Activated CD8-positive, alpha-beta memory T cell treated with anti-CD3 and anti-CD28 coated beads, Interleukin-2, amount 50 U/mL, for 4 hours (primary cell): ENCODE measurements around the gene TTC28.
"Not testable (repeated sequence)": the region's sequence is repeated elsewhere in the genome, so short reads cannot be mapped to it uniquely, and the experiment has no call there.

Source experiments
- DNase-seq: peaks from one replicate; pipeline ENCODE4 v3.0.0-alpha.2; 2020

The TTC28 gene

GRCh38 chr22:28553108-28553866, 126.4 kb downstream of the TTC28 start:
- DNase-seq = not testable (repeated sequence)

DNA sequence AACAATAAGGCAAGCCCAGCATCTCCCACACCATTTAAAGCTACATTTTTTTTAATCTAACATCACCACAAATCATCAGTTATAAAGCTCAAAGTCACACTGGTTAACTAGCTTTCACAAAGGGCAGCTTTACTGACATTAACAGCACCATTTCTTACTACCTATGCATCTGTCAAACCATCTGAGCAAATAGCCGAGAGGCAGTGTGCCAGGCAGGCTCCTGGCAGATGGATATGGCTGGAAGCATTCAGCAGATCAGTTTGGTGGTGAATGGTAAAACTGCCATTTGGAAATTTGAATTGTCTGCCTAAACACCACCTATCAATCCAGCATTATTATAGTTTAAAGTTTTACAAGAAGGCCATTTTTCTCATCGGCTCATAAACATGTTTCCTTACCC, 131.2 kb downstream of the TTC28 start:
- no peak for DNase-seq

DNA sequence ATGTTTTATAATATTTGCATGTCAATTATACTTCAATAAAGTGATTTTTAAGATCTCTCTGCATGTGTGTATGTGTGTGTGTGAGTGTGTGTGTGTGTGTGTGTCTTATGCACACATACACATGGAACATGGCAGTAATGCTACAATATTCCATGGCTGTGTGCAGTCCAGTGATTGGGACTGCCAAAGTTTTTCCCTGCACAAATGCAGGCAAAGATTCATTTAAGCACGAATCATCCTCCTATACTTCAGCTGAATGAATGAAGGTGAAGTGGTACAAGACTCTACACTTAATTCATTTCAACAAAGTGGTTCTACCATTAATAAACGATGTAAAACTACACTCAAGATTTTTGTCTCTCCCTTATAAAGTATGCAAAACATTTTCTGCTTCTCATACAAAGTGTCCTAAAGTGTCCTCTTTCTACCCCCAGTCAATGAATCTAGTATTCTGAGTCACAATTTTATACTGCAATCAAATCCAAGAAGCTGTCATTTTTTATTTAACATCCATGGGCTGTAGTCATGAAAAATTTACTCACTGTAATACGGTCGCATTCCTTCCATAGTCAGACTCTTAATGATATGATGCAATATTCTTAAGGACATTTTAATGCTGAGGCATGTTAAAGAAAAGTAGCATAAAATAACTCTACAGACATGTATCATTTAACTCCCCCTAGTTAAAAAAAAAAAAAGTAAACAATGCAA, 132.4 kb downstream of the TTC28 start:
- no peak for DNase-seq

GRCh38 chr22:28544431-28544868, 135.2 kb downstream of the TTC28 start:
- no peak for DNase-seq

DNA sequence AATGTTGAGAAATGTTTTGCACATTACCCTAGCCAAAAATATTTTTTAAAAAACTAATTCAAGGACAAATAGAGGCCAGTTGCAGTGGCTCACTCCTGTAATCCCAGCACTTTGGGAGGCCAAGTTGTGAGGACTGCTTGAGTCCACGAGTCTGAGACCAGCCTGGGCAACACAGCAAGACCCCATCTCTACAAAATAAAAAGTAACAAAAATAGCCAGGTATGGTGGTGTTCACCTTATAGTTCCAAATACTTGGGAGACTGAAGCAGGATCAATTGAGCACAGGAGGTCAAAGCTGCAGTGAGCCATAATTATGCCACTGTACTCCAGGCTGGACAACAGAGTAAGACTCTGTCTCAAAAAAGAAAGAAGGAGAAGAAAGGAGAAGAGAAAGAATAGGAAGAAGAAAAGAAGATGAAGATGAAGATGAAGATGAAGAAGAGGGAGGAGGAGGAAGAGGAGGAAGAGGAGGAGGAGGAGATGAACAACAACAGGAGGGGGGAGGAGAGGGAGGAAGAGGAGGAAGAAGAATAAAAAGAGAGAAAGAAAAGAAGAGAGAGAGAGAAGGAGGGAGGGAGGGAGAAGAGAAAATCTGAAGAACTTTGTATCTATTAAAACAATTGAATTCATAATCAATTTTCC, 136.5 kb downstream of the TTC28 start:
- no peak for DNase-seq

- no peak for DNase-seq
Measured at GRCh38 chr22:28541137-28541536, 138.5 kb downstream of the TTC28 start.

- DNase-seq = no peak
Measured at GRCh38 chr22:28538922-28539321, 140.7 kb downstream of the TTC28 start.

GRCh38 chr22:28530565-28530964, 149.1 kb downstream of the TTC28 start:
- DNase-seq = not testable (repeated sequence)

GRCh38 chr22:28529144-28529543, 150.5 kb downstream of the TTC28 start:
- not testable (repeated sequence) for DNase-seq

DNA sequence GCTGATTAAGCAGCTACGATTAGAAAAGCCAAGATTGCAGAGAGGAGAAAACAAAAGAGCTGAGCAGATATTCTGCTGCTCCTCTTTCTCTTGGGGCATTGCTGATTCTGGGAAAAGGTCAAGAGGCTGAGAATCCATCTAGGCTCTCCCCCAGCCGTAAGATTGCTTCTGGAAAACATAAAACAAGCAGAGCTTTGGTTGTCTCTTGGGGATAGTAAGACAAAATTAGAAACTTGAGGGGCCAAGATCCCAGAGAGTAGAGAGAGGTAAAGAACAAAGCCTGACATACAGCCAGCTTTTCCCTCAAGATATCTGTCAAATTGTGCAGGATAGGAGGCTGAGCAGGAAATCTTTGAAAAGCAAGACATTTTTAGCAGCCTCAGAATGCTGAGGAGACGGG, 158.2 kb downstream of the TTC28 start:
- no peak for DNase-seq

GRCh38 chr22:28514321-28514821, 165.3 kb downstream of the TTC28 start:
- DNase-seq = no peak

GRCh38 chr22:28512387-28512786, 167.3 kb downstream of the TTC28 start:
- DNase-seq = not testable (repeated sequence)

DNA sequence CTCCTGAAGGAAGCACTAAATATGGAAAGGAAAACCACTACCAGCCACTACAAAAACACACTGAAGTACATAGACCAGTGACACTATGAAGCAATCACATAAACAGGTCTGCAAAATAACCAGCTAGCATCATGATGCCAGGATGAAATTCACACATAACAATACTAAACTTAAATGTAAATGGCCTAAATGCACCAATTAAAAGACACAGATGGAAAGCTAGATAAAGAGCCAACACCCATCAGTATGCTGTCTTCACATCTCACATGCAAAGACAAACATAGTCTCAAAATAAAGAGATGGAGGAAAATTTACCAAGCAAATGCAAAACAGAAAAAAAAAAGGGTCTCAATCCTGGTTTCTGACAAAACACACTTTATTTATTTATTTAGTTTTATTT, 171.7 kb downstream of the TTC28 start:
- DNase-seq = no peak

GRCh38 chr22:28506150-28506535, 173.5 kb downstream of the TTC28 start:
- no peak for DNase-seq

DNA sequence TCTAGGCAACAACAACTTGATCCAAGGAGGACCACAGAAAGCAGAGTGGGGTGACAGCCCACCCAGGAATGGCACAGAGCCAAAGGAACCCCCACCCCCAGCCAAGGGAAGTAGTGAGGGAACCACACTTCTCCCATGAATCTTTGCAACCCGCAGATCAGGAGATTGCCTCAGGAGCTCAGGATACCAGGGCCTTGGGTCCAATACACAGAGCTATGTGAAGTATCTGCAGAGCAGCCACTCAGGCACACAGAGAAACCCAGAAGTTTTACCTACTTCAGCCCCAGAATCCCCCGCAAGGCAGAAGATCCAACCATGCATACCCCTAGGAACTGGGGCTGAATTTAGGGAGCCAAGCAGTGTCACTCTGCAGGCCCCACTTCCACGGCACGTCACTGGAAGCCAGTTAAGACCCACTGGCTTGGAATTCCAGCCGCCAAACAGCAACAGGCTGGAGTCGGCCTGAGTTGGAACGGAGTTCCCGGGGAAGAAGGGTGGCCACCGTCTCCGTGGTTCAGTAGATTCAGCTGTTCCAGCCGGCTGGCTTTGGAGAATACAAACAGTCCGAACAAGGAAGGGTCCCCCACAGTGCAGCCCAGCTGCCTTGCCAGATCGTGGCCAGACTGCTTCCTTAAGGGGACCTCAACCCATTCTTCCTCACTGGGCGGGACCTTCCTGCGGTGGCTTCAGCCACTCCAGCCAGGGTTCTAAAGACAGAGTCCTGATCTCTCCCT, 174.1 kb downstream of the TTC28 start:
- DNase-seq = no peak

DNA sequence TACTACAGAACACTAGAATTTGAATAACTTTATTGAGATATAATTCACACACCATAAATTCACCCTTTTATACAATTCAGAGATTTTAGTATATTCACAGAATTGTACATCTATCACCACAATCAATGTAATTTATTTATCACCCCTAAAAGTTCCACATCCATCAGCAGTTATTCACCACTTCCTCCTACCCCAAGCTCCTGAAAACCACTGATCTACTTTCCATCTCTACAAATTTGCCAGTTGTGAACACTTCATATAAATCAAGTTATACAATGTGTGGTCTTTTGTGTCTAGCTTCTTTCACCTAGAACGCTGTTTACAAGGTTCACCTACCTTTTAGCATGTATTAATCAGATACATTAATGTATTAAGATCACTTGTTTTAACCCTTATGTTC, 179.6 kb downstream of the TTC28 start:
- DNase-seq = no peak

- no peak for DNase-seq
Measured at GRCh38 chr22:28498044-28498443, 181.6 kb downstream of the TTC28 start.

DNA sequence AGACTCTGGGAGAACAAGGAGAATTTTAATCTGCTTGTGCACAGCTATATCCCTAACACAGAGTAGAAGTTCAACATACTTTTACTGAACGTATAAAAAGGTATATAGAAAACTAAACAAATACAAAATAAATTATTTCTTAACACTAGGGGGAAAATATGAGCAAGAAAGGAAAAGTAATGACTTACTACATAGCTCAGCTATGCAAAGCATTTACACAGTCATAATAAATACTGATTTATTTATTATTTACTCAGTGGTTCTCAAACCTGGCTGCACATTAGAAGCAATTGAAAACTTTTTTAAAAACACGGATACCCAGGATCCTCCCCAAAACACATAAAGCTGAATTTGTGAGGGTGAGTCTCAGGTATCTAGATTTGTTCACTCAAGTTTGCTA, 182.5 kb downstream of the TTC28 start:
- DNase-seq = no peak

DNA sequence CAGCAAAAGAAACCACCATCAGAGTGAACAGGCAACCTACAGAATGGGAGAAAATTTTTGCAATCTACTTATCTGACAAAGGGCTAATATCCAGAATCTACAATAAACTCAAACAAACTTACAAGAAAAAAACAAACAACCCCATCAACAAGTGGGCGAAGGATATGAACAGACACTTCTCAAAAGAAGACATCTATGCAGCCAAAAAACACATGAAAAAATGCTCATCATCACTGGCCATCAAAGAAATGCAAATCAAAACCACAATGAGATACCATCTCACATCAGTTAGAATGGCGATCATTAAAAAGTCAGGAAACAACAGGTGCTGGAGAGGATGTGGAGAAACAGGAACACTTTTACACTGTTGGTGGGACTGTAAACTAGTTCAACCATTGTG, 188.4 kb downstream of the TTC28 start:
- not testable (repeated sequence) for DNase-seq

- DNase-seq = no peak
Measured at GRCh38 chr22:28488825-28489224, 190.8 kb downstream of the TTC28 start.

DNA sequence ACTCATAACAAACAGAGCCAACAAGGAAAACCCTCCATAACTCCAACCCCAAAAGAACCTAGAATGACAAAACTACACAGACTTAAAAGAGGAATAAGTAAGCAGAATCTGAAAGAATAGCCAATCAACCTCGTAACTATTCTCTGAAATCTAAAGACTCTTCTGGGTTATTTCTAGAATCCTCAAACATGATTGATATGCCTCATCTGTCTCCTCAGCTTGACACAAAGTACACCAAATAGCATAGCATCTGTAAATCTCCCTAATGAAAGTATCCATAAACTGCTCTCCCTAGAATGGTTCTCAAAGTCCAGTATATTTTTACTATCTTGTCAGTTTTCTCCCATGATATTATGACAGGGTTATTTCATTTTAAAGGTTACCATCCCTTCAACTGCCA, 195.0 kb downstream of the TTC28 start:
- no peak for DNase-seq

- no peak for DNase-seq
Measured at GRCh38 chr22:28481725-28482124, 197.9 kb downstream of the TTC28 start.
